ENCODE measurements around the gene NEMP1.

GRCh38 chr12:57016348-57016747, 62.2 kb downstream of the NEMP1 start, which contains the start of gene TAC3:
- TF ChIP-seq EZH2 (IDR thresholded peaks at IDR 0.05; ENCODE audit: borderline replicate concordance, insufficient read depth, low read length, poor library complexity, severe bottlenecking) (no peak), POLR2AphosphoS5 (IDR thresholded peaks at IDR 0.05) (no peak)
- TF ChIP-seq, protein P1, sequence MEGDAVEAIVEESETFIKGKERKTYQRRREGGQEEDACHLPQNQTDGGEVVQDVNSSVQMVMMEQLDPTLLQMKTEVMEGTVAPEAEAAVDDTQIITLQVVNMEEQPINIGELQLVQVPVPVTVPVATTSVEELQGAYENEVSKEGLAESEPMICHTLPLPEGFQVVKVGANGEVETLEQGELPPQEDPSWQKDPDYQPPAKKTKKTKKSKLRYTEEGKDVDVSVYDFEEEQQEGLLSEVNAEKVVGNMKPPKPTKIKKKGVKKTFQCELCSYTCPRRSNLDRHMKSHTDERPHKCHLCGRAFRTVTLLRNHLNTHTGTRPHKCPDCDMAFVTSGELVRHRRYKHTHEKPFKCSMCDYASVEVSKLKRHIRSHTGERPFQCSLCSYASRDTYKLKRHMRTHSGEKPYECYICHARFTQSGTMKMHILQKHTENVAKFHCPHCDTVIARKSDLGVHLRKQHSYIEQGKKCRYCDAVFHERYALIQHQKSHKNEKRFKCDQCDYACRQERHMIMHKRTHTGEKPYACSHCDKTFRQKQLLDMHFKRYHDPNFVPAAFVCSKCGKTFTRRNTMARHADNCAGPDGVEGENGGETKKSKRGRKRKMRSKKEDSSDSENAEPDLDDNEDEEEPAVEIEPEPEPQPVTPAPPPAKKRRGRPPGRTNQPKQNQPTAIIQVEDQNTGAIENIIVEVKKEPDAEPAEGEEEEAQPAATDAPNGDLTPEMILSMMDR (IDR thresholded peaks at IDR 0.05; ENCODE audit: poor library complexity, severe bottlenecking), result no peak
